ENCODE data around the gene JMJD1C.

The JMJD1C gene

GRCh38 chr10:63407136-63407662, 58.6 kb downstream of the JMJD1C start:
- TF ChIP-seq CTCF (conservative IDR thresholded peaks at IDR 0.05; ENCODE audit: low read length), result no peak
- no peak overlapping the region for H3K4me3 ChIP-seq (ENCODE audit: low read length)
- no peak for DNase-seq (ENCODE audit: low read depth)

- no peak for TF ChIP-seq CTCF (conservative IDR thresholded peaks at IDR 0.05; ENCODE audit: low read length)
- peak; percentile 45 for DNase-seq (ENCODE audit: low read depth)
- peak overlapping the region; percentile 48 for H3K4me3 ChIP-seq (ENCODE audit: low read length)
Observed at GRCh38 chr10:63396133-63396761, 69.5 kb downstream of the JMJD1C start.

GRCh38 chr10:63393050-63393449, 72.7 kb downstream of the JMJD1C start:
- H3K4me3 ChIP-seq (ENCODE audit: low read length), result no peak overlapping the region
- no peak for TF ChIP-seq CTCF (conservative IDR thresholded peaks at IDR 0.05; ENCODE audit: low read length)
- DNase-seq (ENCODE audit: low read depth), result no peak

- no peak overlapping the region for H3K4me3 ChIP-seq (ENCODE audit: low read length)
- DNase-seq (ENCODE audit: low read depth), result no peak
- TF ChIP-seq CTCF (conservative IDR thresholded peaks at IDR 0.05; ENCODE audit: low read length), result no peak
Observed at GRCh38 chr10:63392224-63392623, 73.6 kb downstream of the JMJD1C start.

GRCh38 chr10:63391812-63392211, 74.0 kb downstream of the JMJD1C start:
- H3K4me3 ChIP-seq (ENCODE audit: low read length), result no peak overlapping the region
- no peak for TF ChIP-seq CTCF (conservative IDR thresholded peaks at IDR 0.05; ENCODE audit: low read length)
- DNase-seq (ENCODE audit: low read depth), result peak; percentile 8

- H3K4me3 ChIP-seq (ENCODE audit: low read length), result no peak overlapping the region
- no peak for TF ChIP-seq CTCF (conservative IDR thresholded peaks at IDR 0.05; ENCODE audit: low read length)
- no peak for DNase-seq (ENCODE audit: low read depth)
Observed at GRCh38 chr10:63390521-63390920, 75.3 kb downstream of the JMJD1C start.

GRCh38 chr10:63388421-63389031, 77.3 kb downstream of the JMJD1C start:
- H3K4me3 ChIP-seq (ENCODE audit: low read length), result no peak overlapping the region
- DNase-seq (ENCODE audit: low read depth), result peak; percentile 12
- TF ChIP-seq CTCF (conservative IDR thresholded peaks at IDR 0.05; ENCODE audit: low read length), result no peak

Data from AG10803 (cell line).